Measurements from ENCODE around the gene TSPAN19.

Gene TSPAN19

DNA sequence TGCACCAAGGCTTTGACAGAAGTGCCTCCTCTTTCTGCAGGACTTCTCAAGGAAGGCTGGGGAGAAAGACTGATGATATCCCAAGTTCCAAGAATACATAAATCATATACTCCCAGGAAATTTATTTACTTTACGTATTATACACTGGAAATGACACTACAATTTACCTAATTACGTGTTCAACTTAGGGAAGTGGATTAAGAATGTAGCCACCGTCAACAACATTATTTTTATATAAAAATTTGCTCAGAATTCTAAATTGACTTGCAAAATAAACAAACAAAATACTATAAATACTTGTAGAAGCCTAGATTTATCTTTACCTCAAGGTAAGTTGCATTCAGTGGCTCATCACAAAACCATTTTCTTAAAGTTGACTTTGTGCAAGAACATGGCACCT, 18.9 kb downstream of the TSPAN19 start:
- TF ChIP-seq CTCF (IDR thresholded peaks at IDR 0.05): no peak

- no peak for TF ChIP-seq CTCF (IDR thresholded peaks at IDR 0.05)
Measured at GRCh38 chr12:85016413-85016812, 19.7 kb downstream of the TSPAN19 start.

- no peak for TF ChIP-seq CTCF (IDR thresholded peaks at IDR 0.05)
Measured at GRCh38 chr12:85007836-85008235, 28.2 kb downstream of the TSPAN19 start.

GRCh38 chr12:85006206-85006605, 29.9 kb downstream of the TSPAN19 start:
- TF ChIP-seq CTCF (IDR thresholded peaks at IDR 0.05): no peak

- TF ChIP-seq CTCF (IDR thresholded peaks at IDR 0.05): no peak
Measured at GRCh38 chr12:85005615-85006014, 30.5 kb downstream of the TSPAN19 start.

GRCh38 chr12:85004204-85004603, 31.9 kb downstream of the TSPAN19 start:
- no peak for TF ChIP-seq CTCF (IDR thresholded peaks at IDR 0.05)

DNA sequence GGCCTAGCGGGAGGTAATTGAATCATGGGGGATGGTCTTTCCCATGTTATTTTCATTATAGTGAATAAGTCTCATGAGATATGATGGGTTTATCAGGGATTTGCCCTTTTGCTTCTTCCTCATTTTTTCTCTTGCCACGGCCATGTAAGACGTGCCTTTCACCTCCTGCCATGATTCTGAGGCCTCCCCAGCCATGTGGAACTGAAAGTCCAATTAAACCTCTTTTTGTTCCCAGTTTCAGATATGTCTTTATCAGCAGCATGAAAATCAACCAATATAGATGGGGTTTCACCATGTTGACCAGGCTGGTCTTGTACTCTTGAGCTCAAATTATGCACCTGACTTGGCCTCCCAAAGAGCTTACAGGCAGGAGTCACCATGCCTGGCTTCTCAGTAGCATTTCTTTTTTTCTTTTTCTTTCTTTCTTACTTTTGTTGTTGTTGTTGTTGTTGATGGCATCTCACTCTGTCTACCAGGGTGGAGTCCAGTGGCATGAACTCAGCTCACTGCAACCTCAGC, 33.2 kb downstream of the TSPAN19 start:
- no peak for TF ChIP-seq CTCF (IDR thresholded peaks at IDR 0.05)

GRCh38 chr12:85000729-85001128, 35.3 kb downstream of the TSPAN19 start:
- no peak for TF ChIP-seq CTCF (IDR thresholded peaks at IDR 0.05)

Data from LNCAP (cell line).